MM.1S (cell line): ENCODE data around the gene VAV2.

Experiments
- DNase-seq: peaks from one replicate; pipeline ENCODE4 v3.0.0-alpha.2; 2015
- H2AFZ ChIP-seq: fragments of 300-600 bp; sonication (generic); 2 replicates; pipeline ENCODE4 v1.6.0; 2016; ENCODE audit warnings: antibody characterized with exemption, low read length
- H3F3A ChIP-seq: fragments of 300-600 bp; sonication (generic); 2 replicates; pipeline ENCODE4 v1.6.1; 2016; ENCODE audit warnings: mild to moderate bottlenecking, antibody characterized with exemption, low read length, moderate library complexity, mixed read lengths; ENCODE audit not compliant: insufficient read depth
- H3K27ac ChIP-seq: fragments of 300-600 bp; sonication (generic); 2 replicates; pipeline ENCODE4 v1.5.1; 2016; ENCODE audit warnings: mild to moderate bottlenecking, low read length
- H3K27me3 ChIP-seq: fragments of 300-600 bp; sonication (generic); replicated peaks from 2 replicates; pipeline ENCODE4 v1.6.0; 2016; ENCODE audit warnings: low read length; ENCODE audit not compliant: insufficient read depth
- H3K36me3 ChIP-seq: fragments of 300-600 bp; sonication (generic); replicated peaks from 2 replicates; pipeline ENCODE4 v1.6.1; 2016; ENCODE audit warnings: mild to moderate bottlenecking, low read length, mixed read lengths; ENCODE audit not compliant: insufficient read depth
- H3K4me1 ChIP-seq: fragments of 300-600 bp; sonication (generic); 2 replicates; pipeline ENCODE4 v1.6.1; 2016; ENCODE audit warnings: low read length, mixed read lengths
- H3K4me2 ChIP-seq: fragments of 300-600 bp; sonication (generic); 2 replicates; pipeline ENCODE4 v1.6.0; 2016; ENCODE audit warnings: low read depth, low read length
- H3K4me3 ChIP-seq: fragments of 300-600 bp; sonication (generic); 2 replicates; pipeline ENCODE4 v1.5.1; 2016; ENCODE audit warnings: low read length, mixed read lengths
- H3K79me2 ChIP-seq: fragments of 300-600 bp; sonication (generic); 2 replicates; pipeline ENCODE4 v1.6.1; 2016; ENCODE audit warnings: mixed run types, low read length, mixed read lengths
- H3K9ac ChIP-seq: fragments of 300-600 bp; sonication (generic); 2 replicates; pipeline ENCODE4 v1.6.1; 2016; ENCODE audit warnings: low read length, mixed read lengths
- H3K9me2 ChIP-seq: fragments of 300-600 bp; sonication (generic); replicated peaks from 2 replicates; pipeline ENCODE4 v1.6.1; 2016; ENCODE audit warnings: mild to moderate bottlenecking, low read length, mixed read lengths; ENCODE audit not compliant: insufficient read depth
- H3K9me3 ChIP-seq: fragments of 300-600 bp; sonication (generic); replicated peaks from 2 replicates; pipeline ENCODE4 v1.6.1; 2016; ENCODE audit warnings: mild to moderate bottlenecking, low read length, mixed read lengths; ENCODE audit not compliant: insufficient read depth
- H4K20me1 ChIP-seq: fragments of 300-600 bp; sonication (generic); 2 replicates; pipeline ENCODE4 v1.6.1; 2016; ENCODE audit warnings: mild to moderate bottlenecking, low read length, moderate library complexity, mixed read lengths; ENCODE audit not compliant: insufficient read depth
- CTCF ChIP-seq: fragments of 300-600 bp; sonication (generic); IDR thresholded peaks from 2 replicates; pipeline ENCODE4 v1.5.1; 2016; ENCODE audit warnings: antibody characterized with exemption, low read length, mixed read lengths
- EZH2 ChIP-seq: fragments of 300-600 bp; sonication (generic); optimal IDR thresholded peaks from 2 replicates; pipeline ENCODE3; 2017; ENCODE audit warnings: low read depth, mild to moderate bottlenecking, antibody characterized with exemption, low read length, mixed read lengths
- EZH2phosphoT487 ChIP-seq: fragments of 300-600 bp; sonication (generic); IDR thresholded peaks from 2 replicates; pipeline ENCODE4 v1.6.1; 2018; ENCODE audit warnings: antibody characterized with exemption, low read length

The VAV2 gene

DNA sequence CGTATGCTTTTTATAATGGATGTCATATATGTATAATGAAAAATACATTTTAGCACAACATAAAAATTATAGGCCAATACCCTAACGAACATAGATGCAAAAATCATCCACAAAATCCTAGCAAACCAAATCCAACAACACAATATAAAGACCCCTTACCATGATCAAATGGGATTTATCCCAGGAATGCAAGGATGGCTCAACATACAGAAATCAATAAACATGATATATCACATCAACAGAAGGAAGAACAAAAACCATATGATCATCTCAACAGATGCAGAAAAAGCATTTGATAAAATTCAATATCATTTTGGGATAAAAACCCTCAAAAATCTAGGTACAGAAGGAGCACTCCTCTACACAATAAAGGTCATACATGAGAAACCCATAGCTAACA is 27.7 kb downstream of the VAV2 start:
- H3K4me2 ChIP-seq, result no peak overlapping the region
- no peak overlapping the region for H3K9ac ChIP-seq
- H3K27ac ChIP-seq, result no peak overlapping the region
- H3K79me2 ChIP-seq, result no peaks in the 10 kb centered on the region
- TF ChIP-seq EZH2phosphoT487, result no peak
- TF ChIP-seq CTCF, result no peak
- TF ChIP-seq EZH2, result no peak
- no peaks in the 10 kb centered on the region for H3K9me2 ChIP-seq
- no peak for DNase-seq
- H3K4me3 ChIP-seq, result no peak overlapping the region
- no peaks in the 10 kb centered on the region for H3K36me3 ChIP-seq
- no peaks in the 10 kb centered on the region for H3F3A ChIP-seq
- no peaks in the 10 kb centered on the region for H3K9me3 ChIP-seq
- peaks cover 57% of the 10 kb centered on the region for H3K27me3 ChIP-seq
- no peak overlapping the region for H2AFZ ChIP-seq
- no peaks in the 10 kb centered on the region for H4K20me1 ChIP-seq
- no peaks in the 10 kb centered on the region for H3K4me1 ChIP-seq

DNA sequence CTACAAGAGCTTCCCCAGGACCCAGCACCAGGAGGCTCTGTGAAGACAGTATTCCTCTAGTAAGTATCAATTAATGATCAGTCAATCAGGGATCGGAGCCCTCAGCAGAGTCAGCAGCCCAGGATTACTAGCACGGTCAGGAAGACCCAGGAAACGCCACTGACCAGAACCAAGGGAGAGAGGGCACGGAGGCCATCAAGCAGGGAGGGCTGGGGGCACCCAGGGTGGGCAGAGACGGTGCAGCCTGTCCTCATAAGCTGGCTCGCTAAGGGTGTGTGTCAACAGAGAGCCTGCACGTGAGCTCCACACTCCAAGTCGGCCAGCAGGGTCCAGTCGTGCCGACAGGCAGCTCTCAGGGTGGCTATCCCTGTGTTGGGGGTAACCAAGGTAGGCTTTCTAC is 29.0 kb downstream of the VAV2 start:
- Histone ChIP-seq H3K4me3 (no peak overlapping the region), H3K79me2 (no peaks in the 10 kb centered on the region), H3K27ac (no peak overlapping the region), H3F3A (no peaks in the 10 kb centered on the region), H3K9me2 (no peaks in the 10 kb centered on the region), H3K36me3 (no peaks in the 10 kb centered on the region), H4K20me1 (no peaks in the 10 kb centered on the region), H3K9ac (no peak overlapping the region), H3K9me3 (no peaks in the 10 kb centered on the region), H3K4me1 (no peaks in the 10 kb centered on the region), H3K27me3 (peaks cover 52% of the 10 kb centered on the region), H3K4me2 (no peak overlapping the region), H2AFZ (no peak overlapping the region)
- DNase-seq, result no peak
- TF ChIP-seq EZH2, result no peak
- no peak for TF ChIP-seq EZH2phosphoT487
- TF ChIP-seq CTCF, result no peak

DNA sequence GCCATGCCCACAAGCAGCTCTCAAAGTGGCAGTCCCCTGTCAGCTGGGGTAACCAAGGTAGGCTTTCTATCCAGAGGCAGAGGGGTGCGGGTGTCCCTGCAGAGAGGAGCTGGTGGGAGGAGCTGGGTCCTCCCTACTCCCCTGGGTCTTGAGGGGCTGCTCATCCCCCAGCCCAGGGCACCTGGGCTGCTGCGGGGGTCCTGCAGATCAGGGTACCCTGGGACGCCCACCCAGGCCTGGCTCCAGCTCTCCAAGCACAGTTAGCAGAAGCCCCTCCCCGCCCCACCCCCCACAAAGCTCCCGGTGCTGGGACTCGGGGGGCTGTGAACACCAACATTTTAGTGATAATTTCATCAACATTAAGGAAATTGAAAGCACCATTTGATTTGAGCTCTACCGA is 29.8 kb downstream of the VAV2 start:
- TF ChIP-seq CTCF (no peak), EZH2 (no peak), EZH2phosphoT487 (no peak)
- no peak overlapping the region for H3K4me2 ChIP-seq
- H3K9me2 ChIP-seq, result no peaks in the 10 kb centered on the region
- no peak for DNase-seq
- no peaks in the 10 kb centered on the region for H3K9me3 ChIP-seq
- no peak overlapping the region for H3K9ac ChIP-seq
- no peak overlapping the region for H3K4me3 ChIP-seq
- peaks cover 49% of the 10 kb centered on the region for H3K27me3 ChIP-seq
- H3K4me1 ChIP-seq, result no peaks in the 10 kb centered on the region
- H3K36me3 ChIP-seq, result no peaks in the 10 kb centered on the region
- H3K27ac ChIP-seq, result no peak overlapping the region
- no peaks in the 10 kb centered on the region for H3F3A ChIP-seq
- no peak overlapping the region for H2AFZ ChIP-seq
- H3K79me2 ChIP-seq, result no peaks in the 10 kb centered on the region
- H4K20me1 ChIP-seq, result no peaks in the 10 kb centered on the region
